GM19023 (cell line): Measurements from ENCODE around the gene DDX49.
"Not testable (repeated sequence)": the region's sequence is repeated elsewhere in the genome, so short reads cannot be mapped to it uniquely, and the experiment has no call there.

Experiments used
- ATAC-seq: cut with Tn5 transposase; IDR thresholded peaks from one replicate; pipeline ENCODE4 v1.9.1; 2021; ENCODE audit warnings: mild to moderate bottlenecking, moderate library complexity; ENCODE audit not compliant: unreplicated experiment

DDX49 gene

GRCh38 chr19:18941628-18942354 lies 22.3 kb downstream of the DDX49 start:
- ATAC-seq, result no peak

DNA sequence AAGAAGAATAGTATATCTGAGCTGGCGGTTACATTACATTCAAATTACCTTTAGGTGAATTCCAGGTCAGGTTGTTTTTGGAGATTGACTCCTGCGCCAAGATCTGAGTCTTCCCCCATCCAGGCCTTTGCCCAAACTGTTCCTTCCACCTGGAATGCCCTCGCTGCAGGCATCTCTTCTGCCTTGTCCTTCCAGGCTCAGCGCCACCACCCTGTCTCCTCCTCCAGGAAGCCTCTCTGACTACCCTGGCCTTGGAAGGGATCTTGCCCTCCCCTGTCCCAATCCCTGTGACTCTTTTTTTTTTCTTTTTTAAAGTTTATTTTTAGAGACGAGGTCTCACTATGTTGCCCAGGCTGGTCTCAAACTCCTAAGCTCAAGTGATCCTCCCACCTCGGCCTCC lies 23.2 kb downstream of the DDX49 start:
- ATAC-seq, result no peak

- ATAC-seq, result no peak
Observed at GRCh38 chr19:18943465-18943864, 23.9 kb downstream of the DDX49 start.

GRCh38 chr19:18945297-18945696 lies 25.8 kb downstream of the DDX49 start:
- ATAC-seq, result no peak

DNA sequence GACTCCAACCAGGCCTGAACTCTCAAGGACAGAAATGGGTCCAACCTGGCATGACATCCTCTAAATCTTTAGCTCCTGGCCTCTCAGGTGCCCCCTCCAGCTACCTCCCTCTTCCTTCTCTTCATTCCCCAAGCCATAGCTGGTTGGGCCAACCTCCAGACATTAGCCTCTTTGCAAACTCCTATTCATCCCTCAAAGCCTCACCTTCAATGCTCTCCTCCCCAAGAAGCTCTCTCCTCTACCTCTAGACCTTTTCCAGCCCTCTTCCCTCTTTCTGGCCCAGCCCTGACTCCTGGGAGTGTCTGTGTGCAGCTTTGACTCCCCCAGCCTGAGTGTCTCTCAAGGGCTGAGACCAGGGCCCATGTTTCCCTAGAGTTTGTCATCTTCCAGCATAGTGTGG lies 26.8 kb downstream of the DDX49 start:
- ATAC-seq, result no peak

DNA sequence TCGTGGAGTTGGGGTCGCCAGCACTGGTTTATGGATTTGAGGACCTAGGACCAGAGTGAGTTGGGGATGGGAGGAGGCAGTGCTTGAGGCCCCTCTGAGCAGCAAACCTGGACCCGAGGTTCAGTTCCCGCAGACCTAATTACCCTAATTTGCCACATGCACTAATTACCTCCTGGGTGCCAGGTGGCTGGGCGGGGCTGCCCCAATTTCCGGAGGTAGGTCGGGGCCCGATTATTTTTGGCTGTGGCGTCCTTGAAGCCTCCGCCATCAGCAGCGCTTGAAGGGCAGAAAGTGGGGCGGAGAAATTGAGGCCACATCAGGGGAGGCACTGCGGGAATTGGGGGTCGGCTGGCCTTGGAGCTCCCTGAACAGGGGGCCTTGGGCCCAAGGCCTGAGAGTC lies 27.4 kb downstream of the DDX49 start:
- no peak for ATAC-seq

DNA sequence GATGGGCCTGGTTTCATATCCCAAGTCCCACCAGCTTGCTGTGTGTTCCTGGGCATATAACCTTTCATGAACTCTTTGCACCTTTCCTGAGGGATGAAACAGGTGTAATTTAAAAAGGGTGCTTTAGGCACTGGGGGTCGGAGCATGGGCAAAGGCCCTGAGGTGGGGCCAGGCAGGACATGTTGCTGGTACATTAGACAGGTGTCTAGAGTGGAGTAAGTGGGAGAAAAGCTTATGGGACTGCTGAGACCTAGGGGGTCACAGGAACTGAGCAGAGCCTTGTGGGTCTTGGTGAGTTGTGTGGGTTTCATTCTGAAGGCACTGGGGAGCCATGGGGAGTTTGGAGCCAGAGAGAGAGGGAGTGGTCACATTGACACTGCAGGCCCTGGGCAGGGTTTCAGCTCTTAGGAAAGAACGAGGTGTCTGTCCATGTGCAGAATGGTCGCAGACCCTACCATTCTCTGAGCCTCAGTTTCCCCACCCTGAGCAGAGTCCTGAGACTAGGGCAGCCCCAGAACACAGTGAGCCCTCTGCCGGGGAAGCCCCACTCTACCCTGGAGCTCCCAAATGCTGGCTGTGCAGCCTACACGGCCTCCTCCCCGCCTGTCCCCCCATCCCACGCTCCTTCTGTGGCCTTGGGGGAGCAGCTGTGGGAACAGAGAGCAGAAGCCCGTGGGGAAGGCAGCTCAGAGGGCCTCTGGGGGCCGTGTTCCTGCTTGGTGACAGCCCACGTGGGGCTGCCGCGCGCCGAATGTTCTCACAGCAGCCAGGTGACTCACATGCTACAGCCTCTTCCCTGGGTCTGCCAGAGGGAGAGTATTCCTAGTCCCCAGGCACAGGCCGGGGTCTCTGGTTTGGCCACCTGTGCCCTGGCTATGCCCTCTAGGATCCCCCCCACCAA lies 28.8 kb downstream of the DDX49 start:
- ATAC-seq, result no peak

DNA sequence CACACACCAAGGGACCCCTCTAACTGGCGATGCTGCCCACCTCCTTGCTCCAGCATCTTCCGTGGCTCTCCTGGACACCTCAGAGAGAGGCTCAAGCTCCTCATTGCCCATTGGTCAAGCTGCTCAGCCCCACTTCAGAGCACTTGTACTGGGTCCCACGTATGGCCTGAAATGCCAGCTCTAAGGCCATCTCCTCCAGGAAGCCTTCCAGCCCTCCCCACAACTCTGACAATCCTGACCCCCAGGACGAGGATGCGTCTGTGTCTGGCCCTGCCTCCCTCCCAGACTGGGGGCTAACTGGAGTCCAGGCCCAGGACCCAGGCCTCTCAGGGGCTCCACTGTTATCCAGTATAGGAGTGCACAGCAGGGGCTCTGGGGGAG lies 29.5 kb downstream of the DDX49 start:
- no peak for ATAC-seq

GRCh38 chr19:18949858-18950257 lies 30.3 kb downstream of the DDX49 start:
- no peak for ATAC-seq

GRCh38 chr19:18951721-18952281 lies 32.3 kb downstream of the DDX49 start:
- no peak for ATAC-seq

GRCh38 chr19:18952364-18953003 lies 33.0 kb downstream of the DDX49 start:
- not testable (repeated sequence) for ATAC-seq

GRCh38 chr19:18954094-18954493 lies 34.6 kb downstream of the DDX49 start:
- no peak for ATAC-seq

DNA sequence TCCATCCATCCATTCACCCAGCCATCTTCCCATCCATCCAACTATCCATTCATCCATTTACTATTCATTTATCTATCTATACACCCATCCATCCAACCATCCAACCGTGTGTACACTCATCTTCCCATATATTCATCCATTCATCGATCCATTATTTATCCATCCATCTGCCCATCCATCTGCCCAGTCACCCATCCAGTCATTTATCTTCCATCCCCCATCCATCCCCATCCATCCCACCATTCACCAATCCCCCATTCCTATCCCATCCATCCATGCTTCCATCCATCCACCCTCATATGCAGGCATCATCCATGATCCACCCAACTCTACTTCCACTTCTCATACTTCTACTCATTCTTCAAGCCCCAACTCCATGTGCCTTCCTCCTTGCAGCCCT lies 35.5 kb downstream of the DDX49 start:
- ATAC-seq, result no peak

DNA sequence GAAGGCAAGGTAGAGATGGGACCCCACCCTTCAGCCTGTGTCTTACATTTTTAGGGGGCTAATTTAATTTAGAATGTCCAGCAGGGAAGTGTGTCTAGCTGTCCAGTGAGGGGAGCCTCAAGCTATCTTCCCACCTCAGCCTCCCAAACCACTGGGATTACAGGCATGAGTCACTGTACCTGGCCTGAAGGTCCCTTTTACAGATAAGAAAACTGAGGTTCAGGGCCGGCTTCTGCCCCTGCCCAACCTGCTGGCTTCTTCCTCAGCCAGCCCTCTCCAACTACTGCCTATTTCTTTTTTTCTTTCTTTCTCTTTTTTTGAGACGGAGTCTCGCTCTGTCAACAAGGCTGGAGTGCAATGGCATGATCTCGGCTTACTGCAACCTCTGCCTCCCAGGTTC lies 40.9 kb downstream of the DDX49 start:
- no peak for ATAC-seq

DNA sequence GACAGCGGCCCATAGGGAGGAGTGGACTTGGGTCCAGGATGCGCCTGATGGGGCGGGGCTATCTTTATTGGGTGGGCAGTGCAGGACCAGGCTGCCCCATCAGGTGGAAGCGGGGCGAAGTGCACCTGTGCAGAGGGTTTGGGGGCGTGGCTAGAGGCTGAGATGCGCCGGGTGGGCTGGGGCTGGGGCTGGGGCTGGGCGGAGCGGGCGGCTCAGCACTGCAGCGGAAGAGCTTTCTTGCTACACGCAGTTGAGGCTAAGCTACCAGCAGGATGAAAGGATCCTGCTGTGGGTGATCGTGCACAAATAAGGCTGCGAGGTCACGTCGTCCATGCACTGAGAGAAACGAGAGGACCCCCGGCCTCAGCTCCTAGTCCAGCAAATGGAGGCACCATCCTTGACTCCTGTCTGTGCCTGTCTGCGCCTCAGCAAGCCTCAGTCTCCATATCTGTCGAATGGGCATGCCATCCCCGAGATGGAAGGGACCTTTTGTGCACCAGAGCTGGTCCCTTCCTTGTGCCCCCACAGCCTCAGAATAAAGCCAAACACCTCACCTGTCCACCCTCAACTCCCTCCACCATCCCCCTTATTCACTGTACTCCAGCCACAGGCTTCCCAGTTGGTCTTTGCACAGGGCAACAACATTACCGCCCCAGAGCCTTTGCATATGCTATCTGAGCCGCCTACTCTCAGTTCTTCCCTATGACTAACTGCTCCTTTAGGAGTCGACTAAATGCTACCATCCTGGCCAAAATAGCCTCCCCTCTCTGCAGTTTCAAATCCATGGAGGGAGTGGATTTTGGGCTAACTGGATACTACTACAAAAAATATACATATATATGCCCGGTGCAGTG lies 42.5 kb downstream of the DDX49 start:
- ATAC-seq, result no peak

DNA sequence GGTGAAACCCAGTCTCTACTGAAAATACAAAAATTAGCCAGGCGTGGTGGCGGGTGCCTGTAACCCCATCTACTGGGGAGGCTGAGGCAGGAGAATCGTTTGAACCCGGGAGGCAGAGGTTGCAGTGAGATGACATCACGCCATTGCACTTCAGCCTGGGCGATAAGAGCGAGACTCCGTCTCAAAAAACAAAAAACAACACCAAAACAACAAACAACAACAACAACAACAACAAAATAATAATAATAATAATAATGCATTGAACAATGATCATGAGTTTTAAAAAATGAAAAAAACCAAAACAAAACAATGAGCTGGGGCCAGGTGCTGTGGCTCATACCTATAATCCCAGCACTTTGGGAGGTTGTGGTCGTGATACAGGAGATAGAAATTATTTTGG lies 44.6 kb downstream of the DDX49 start:
- no peak for ATAC-seq

DNA sequence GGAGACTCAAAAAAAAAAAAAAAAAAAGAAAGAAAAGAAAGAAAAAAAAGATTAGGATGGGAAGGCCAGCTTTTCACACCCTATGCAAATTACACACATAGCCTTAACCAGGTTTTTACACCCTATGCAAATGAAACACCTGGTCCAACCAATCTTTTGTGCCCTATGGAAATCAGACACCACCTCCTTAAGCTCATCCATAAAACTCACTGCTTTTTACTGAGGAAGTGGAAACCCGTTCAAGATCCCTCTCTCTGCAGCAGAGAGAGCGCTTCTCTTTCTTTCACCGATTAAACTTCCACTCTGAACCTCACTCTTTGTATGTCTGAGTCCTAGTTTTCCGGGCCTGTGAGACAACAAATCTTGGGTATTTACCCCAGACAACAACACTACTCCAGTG lies 46.8 kb downstream of the DDX49 start:
- no peak for ATAC-seq

DNA sequence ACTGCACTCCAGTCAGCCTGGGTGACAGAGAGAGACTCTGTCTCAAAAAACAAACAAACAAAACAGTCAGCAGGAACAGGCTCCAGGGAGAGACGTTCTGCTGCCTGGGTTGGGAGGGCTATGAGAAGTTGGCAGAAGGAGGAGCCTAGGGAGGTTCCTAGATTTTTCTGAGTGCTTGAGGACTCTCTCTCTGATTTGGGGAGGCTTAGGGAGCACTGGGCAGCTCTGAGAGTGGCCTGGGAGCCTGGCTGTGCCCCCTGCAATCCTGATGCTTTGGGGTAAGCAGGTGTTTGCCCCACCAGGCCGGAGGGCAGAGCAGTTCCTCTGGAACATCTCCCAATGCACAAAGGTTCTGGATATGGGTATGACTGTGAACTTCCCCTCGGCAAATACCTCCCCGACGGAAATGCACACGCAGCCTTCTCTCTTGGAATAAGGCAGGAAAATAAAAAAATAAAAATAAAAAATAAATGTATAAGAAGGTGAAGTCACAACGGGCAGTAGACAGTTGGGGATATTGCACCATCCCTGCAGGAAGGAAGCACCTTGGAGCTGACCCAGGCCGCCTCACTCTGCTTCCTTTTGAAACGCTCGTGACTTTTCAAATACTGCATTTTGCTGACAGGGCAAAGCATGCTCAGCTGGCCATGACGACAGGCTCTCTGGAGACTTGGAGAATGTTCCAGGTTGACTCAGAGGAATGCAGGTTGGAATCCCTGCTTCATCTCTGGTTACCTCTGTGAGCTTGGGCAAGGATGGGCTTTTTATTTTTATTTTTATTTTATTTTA lies 48.0 kb downstream of the DDX49 start:
- no peak for ATAC-seq

DNA sequence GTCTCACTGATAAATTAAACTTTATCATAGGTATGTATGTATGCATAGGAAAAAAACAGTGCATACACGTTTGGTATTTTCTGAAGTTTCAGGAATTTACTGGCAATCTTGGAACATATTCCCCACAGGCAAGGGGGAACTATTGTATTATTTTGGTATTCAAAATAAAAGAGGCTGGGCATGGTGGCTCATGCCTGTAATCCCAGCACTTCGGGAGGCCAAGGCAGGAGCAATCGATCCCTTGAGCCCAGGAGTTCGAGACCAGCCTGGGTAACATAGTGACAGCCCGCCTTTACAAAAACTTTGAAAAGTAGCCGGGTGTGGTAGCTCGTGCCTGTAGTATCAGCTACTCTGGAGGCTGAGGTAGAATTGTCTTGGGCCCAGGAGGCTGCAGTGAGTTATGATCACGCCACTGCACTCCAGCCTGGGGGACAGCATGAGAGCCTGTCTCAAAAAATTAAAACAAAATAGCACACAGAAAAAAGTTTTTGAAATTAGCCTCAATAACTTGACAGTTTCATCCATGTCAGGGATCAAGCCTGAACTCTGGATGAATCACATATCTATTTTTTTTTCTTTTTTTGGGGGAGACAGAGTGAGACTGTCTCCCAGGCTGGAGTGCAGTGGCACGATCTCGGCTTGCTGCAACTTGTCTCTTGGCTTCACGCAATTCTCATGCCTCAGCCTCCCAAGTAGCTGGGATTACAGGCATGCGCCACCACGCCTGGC lies 50.6 kb downstream of the DDX49 start:
- ATAC-seq, result no peak
